Measurements from ENCODE around the gene NLGN2. TPM values are rescaled to one million over a fixed set of nuclear protein-coding genes. Genes with fewer than 3 reads are reported as not detected.
A peak's percentile ranks its signal among the peaks of the same experiment; 100 is the strongest.

The NLGN2 gene
- total RNA-seq, 1 donor from 2014 or later = 46.7 TPM

DNA sequence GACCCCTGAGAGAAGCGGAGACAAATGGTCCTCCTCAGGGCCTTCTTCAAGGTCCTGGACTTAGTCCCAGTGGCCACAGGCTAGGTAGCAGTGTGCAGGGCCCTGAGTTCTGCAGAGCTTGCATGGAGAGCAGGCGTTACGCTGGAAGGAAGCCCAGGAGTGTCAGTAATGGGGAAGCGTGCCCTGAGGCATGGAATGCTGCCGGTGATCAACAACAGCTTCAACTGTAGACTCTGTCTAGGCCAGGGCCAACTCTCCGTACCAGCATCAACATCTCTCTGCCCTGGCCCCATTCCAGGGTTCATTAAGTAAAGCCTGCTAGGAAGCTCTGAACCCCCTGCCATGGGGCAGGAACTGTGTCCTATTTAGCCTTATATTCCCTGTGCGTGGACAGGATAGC, 27.3 kb upstream of the NLGN2 start:
- DNase-seq (ENCODE audit: low spot score) = no peak
- Mint-ChIP-seq H3K36me3 (ENCODE audit: low read depth) (peaks cover 3% of the 10 kb centered on the region), H3K27ac (ENCODE audit: unreplicated experiment) (no peak overlapping the region), H3K4me1 (ENCODE audit: low read depth) (peaks cover 17% of the 10 kb centered on the region), H3K9me3 (ENCODE audit: low read depth) (peaks cover 6% of the 10 kb centered on the region), H3K4me3 (ENCODE audit: unreplicated experiment) (peak overlapping the region; percentile 66), H3K27me3 (ENCODE audit: low read depth) (peaks cover 33% of the 10 kb centered on the region)
- TF ChIP-seq, protein P1, sequence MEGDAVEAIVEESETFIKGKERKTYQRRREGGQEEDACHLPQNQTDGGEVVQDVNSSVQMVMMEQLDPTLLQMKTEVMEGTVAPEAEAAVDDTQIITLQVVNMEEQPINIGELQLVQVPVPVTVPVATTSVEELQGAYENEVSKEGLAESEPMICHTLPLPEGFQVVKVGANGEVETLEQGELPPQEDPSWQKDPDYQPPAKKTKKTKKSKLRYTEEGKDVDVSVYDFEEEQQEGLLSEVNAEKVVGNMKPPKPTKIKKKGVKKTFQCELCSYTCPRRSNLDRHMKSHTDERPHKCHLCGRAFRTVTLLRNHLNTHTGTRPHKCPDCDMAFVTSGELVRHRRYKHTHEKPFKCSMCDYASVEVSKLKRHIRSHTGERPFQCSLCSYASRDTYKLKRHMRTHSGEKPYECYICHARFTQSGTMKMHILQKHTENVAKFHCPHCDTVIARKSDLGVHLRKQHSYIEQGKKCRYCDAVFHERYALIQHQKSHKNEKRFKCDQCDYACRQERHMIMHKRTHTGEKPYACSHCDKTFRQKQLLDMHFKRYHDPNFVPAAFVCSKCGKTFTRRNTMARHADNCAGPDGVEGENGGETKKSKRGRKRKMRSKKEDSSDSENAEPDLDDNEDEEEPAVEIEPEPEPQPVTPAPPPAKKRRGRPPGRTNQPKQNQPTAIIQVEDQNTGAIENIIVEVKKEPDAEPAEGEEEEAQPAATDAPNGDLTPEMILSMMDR (IDR thresholded peaks at IDR 0.05) = no peak

DNA sequence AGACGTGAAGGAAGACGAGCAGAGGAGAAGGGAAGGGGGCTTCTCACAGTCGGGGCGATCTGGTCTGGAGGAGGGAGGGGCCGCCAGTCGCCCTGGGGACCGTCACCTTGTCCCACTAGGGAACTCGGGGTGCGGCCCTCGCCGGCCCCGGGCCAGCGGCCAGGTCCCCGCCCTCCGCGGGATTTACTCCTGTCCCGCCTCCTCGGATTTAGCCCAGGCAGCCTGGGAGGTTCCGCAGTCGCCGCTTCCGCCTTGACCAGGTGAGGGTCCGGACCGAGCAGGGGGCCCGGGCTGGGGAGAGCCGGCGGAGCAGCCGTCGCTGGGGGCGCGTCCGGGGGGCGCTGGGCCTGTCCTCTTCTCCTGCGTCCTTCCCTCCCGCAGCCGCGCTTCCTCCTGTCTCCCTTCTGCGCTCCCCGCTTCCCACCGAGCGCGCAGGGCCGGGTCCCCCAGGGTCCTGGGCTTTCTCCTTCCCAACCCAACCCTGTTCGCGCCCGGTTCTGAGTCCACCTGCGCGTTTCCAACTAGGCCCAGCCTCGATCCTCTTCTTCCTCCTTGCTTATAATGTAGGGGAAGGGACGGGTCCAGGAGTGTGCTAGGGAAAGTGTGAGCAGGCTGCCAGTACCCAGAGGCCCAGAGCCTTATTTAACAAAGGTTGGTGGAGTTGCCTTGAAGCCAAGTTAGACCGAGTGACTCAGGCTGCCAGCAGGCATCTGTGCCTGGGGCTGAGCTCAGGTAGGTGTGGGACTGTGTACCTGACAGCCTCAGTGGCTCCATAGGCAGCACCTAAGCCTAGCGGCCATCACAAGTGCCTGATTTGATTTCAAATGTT, 26.6 kb upstream of the NLGN2 start, which contains the start of gene TNK1:
Gene TNK1 (plus strand): TSS at position 235 of the 829 bp plus-strand sequence. CDS start 1,838 bp downstream, outside the sequence.
- H3K9me3 Mint-ChIP-seq (ENCODE audit: low read depth) = peaks cover 6% of the 10 kb centered on the region
- peak within 1 kb of the TSS; percentile 66 for H3K4me3 Mint-ChIP-seq (ENCODE audit: unreplicated experiment)
- H3K27ac Mint-ChIP-seq (ENCODE audit: unreplicated experiment) = no peak within 1 kb of the TSS
- no peak for DNase-seq (ENCODE audit: low spot score)
- H3K27me3 Mint-ChIP-seq (ENCODE audit: low read depth) = peaks cover 33% of the 10 kb centered on the region
- peaks cover 3% of the 10 kb centered on the region for H3K36me3 Mint-ChIP-seq (ENCODE audit: low read depth)
- TF ChIP-seq, protein P1 (IDR thresholded peaks at IDR 0.05) = no peak
- H3K4me1 Mint-ChIP-seq (ENCODE audit: low read depth) = peaks cover 17% of the 10 kb centered on the region

DNA sequence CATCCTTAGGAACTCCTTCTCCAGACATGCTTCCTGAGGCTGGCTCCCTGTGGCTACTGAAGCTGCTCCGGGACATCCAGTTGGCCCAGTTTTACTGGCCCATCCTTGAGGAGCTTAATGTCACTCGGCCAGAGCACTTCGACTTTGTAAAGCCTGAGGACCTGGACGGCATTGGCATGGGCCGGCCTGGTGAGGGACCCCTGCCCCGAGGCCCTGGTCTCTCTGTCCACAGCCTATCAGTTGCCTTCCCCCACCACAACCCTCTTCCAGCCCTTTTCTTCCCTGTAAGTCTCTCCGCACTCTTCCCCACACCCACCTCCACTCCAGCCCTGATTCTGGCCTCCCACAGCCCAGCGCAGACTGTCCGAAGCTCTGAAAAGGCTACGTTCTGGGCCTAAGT, 24.7 kb upstream of the NLGN2 start:
- peaks cover 30% of the 10 kb centered on the region for H3K27me3 Mint-ChIP-seq (ENCODE audit: low read depth)
- TF ChIP-seq, protein P1 (IDR thresholded peaks at IDR 0.05) = no peak

DNA sequence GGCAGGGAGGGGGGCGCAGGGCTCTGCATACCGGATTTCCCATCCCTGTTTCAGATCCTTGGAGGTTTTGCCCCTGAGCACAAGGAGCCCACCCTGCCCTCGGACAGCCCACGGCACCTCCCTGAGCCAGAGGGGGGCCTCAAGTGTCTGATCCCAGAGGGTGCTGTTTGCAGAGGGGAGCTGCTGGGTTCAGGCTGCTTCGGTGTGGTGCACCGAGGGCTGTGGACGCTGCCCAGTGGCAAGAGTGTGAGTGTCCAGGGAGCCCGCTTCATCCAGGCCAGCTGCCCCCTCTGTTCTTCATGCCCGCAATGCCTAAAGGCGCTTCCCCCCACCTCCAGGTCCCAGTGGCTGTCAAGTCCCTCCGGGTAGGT, 24.3 kb upstream of the NLGN2 start:
- Mint-ChIP-seq H3K9me3 (ENCODE audit: low read depth) (peaks cover 6% of the 10 kb centered on the region), H3K4me3 (ENCODE audit: unreplicated experiment) (no peak overlapping the region), H3K27ac (ENCODE audit: unreplicated experiment) (no peak overlapping the region), H3K4me1 (ENCODE audit: low read depth) (peaks cover 17% of the 10 kb centered on the region), H3K27me3 (ENCODE audit: low read depth) (peaks cover 30% of the 10 kb centered on the region), H3K36me3 (ENCODE audit: low read depth) (peaks cover 4% of the 10 kb centered on the region)
- no peak for DNase-seq (ENCODE audit: low spot score)
- TF ChIP-seq, protein P1 (IDR thresholded peaks at IDR 0.05) = no peak

More for the DNA sequence above, 24.7 kb upstream of the NLGN2 start:
- Mint-ChIP-seq H3K4me3 (ENCODE audit: unreplicated experiment) (no peak overlapping the region), H3K4me1 (ENCODE audit: low read depth) (peaks cover 17% of the 10 kb centered on the region), H3K36me3 (ENCODE audit: low read depth) (peaks cover 4% of the 10 kb centered on the region), H3K9me3 (ENCODE audit: low read depth) (peaks cover 6% of the 10 kb centered on the region), H3K27ac (ENCODE audit: unreplicated experiment) (no peak overlapping the region)
- DNase-seq (ENCODE audit: low spot score) = no peak

- TF ChIP-seq, protein P1 (IDR thresholded peaks at IDR 0.05) = no peak
- Mint-ChIP-seq H3K27ac (ENCODE audit: unreplicated experiment) (no peak overlapping the region), H3K27me3 (ENCODE audit: low read depth) (peaks cover 30% of the 10 kb centered on the region), H3K9me3 (ENCODE audit: low read depth) (peaks cover 6% of the 10 kb centered on the region), H3K36me3 (ENCODE audit: low read depth) (peaks cover 4% of the 10 kb centered on the region), H3K4me1 (ENCODE audit: low read depth) (peaks cover 17% of the 10 kb centered on the region), H3K4me3 (ENCODE audit: unreplicated experiment) (peak overlapping the region; percentile 55)
- DNase-seq (ENCODE audit: low spot score) = no peak
These were observed 23.7 kb upstream of the NLGN2 start for GRCh38 chr17:7383742-7384488.
